CD4-positive, alpha-beta T cell treated with Interferon gamma for 1 hour (primary cell): ENCODE results near the gene PNRC2.
"Not testable (repeated sequence)": the region's sequence is repeated elsewhere in the genome, so short reads cannot be mapped to it uniquely, and the experiment has no call there.

ENCODE experiments used
- DNase-seq: peaks from one replicate; pipeline ENCODE4 v3.0.0-alpha.2; 2020

PNRC2 gene

GRCh38 chr1:23957096-23957495, 2.5 kb upstream of the PNRC2 start:
- no peak for DNase-seq

DNA sequence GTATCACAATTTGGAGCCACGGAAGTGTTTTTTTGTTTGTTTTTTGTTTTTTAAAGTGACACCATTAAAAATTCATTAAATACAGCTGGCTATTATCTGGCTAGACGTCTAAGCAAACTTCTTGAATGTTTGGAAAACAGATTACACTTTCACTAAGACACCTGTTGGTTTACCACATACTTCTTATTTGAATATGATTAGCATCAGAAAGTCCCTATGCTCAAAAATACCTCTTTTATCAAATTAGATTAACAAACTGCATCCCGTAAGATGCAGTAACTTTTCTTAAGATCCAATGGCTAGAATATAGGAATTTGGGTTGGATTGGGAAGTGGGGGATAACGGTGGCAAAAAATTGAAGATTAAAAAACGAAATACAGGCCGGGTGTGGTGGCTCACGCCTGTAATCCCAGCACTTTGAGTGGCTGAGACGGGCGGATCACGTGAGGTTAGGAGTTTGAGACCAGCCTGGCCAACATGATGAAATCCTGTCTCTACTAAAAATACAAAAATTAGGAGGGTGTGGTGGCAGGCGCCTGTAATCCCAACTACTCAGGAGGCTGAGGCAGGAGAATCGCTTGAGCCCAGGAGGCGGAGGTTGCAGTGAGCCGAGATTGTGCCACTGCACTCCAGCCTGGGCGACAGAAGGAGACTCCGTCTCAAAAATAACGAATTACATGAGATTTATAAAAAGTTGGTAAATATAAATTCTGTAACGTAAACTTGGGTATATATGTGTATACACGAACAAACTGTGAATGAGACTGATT, 1.4 kb upstream of the PNRC2 start:
- DNase-seq, result not testable (repeated sequence)

DNA sequence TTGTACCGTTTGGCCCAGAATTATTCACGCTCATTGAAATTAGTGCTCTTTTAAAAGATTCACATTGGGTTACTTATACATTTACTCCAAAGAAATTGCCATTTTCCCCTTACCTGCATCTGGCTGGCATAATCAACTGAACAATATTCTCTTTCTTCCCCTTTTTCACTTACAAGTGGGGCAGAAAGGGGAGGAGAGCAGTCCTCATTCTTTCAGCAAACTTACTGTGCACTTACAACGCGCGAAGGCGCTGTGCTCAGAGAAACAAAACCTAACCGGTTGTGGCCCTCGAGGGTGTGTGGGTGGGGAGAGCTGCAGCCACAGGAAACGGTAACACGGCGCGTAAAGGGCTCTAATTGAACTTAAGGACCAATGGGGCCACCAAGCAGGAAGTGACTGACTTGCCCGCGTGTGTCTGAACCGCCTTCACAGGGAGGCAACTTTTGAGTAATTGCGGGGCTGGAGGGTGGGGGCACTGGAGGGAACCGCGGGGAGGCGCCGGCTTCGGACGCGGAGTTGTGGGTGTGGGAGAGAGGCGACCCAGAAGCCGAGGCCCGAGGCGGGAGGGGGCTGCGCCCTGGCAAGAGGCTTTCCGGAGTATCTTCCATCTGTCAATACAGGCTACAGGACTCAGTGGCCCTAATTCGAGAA, 693 bp upstream of the PNRC2 start:
- DNase-seq, result peak; percentile 94

- no peak for DNase-seq
Measured at GRCh38 chr1:23960291-23961020, 828 bp downstream of the PNRC2 start.

GRCh38 chr1:23963617-23964234, 4.1 kb downstream of the PNRC2 start:
- no peak for DNase-seq

- no peak for DNase-seq
Measured at GRCh38 chr1:23964235-23964668, 4.6 kb downstream of the PNRC2 start.

DNA sequence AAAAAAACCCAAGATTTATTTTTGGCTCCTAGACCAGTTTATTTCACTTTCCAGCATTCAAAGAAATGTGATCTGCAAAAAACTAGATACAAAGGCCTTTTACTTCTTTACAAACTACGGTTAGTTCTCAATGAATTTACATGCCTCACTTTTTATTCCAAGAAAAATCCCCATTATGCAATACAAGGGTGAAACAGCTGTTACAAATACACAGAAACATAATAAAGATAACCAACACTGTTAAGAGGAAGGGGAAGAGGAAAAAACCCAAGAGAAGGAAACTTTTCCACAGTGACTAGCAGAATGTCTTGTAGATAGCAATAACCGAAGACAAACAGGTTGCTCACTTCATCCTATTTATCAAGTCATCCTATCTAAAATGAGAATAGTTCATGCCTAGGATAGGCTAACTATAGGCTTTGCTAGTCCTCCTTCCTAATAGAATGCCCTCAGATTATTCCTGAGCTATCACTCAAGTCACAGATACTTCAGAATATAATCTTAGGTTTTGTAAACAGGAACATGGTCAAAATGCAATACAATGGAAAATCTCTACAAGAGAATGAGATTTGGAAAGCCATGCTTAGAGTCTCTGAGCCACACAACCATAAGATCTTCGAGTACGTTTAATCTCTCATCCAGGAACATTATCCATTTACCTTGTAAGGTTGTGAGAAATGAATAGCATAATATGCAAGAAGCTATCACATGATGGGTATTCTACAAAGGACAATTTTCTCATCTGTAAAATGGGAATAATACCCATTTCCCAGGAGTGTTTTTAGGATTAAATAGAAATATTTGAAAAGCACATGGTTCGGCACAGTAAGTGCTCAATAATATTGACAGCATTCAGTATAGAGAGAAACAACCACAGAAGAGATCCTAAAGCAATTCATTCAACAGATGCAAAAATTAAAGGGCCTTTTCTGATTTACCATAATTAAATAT, 5.4 kb downstream of the PNRC2 start:
- no peak for DNase-seq

GRCh38 chr1:23966973-23967493, 7.4 kb downstream of the PNRC2 start:
- no peak for DNase-seq

- DNase-seq, result no peak
Measured at GRCh38 chr1:23967871-23968270, 8.2 kb downstream of the PNRC2 start.

DNA sequence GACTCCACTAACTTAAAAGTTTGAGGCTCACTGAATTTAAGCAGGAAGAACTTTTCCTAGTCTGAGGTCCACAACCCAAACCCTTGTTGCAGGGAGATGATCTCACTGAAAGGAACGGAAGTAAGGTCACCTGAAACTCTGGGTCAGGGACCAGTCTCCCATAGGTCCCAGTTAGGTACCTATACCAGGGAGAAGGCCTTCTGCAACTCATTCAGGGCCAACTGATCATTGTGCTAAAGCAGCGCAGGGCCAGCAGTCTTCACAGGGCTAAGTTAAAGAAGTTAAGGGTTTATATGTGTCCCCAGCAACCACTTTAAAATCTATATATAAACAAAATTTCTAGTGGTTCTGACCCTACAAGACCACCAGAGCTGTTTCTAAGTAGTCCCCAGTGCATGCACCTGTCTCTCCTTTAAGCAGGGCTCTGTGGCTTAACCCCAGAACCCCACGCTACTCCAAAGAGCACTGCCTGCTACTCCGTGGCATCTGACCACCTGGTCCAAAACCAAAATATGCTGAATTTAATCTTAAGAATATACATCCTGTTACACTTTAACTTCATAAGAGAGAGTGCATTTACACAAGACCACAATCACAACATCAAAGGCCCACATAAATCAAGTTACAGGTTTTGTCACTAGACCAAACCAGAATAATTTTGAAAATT, 17.7 kb downstream of the PNRC2 start:
- DNase-seq, result no peak

DNA sequence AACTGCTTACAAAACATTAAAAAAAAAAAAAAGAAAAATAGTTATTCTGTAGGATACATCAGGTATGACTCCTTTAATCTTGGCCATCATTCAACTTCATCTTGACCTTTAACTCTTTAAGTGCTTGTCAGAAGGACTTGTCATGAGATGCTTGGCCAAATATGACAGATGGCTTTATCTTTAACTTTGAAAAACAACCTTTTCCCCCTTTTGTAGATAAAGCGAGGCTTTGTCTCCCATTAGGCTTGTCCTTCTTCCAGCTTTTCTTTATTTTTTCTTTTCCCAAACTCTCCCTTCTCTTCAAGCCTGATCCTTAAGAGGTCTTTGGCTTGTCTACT, 18.2 kb downstream of the PNRC2 start:
- no peak for DNase-seq

DNA sequence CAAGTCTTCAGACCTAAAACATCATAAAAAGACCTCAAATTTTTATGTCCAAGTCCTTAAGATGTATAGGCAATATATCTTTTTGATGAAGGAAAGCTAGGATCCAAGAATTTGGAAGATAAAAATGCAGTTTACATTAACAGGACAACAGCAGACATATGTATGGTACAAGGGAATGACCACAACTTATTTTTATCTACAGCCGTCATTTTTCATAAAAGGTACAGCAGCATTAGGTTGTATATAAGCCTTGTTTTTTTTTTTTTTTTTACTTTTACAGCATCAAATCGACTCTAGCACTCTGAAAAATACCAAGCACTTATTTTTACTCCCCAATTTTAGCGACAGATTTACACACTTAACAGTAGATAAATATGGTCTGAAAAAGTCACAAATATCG, 19.2 kb downstream of the PNRC2 start:
- no peak for DNase-seq

DNA sequence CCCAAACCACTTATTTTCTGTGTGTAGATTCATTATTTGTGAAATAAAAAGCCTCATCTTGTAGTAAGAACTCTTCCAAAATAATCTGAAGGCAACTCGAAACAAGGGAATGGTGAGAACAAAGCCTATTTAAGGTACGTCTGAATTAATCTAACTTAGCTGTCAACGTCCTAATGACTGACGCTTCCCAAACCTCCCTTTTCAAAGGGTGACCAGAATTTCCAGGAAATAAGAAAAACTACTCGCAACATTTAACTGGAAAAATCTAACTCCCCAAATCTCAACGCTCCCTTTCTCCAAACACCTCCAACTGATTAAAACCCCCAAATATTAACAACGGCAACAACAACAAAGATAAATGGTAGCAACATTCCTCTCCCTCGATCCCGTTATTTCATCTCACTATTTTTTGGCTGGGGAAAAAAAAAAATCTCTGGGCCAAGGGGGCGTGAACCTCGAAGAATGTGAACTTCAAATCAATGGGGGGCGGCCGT, 19.8 kb downstream of the PNRC2 start:
- DNase-seq, result no peak

DNA sequence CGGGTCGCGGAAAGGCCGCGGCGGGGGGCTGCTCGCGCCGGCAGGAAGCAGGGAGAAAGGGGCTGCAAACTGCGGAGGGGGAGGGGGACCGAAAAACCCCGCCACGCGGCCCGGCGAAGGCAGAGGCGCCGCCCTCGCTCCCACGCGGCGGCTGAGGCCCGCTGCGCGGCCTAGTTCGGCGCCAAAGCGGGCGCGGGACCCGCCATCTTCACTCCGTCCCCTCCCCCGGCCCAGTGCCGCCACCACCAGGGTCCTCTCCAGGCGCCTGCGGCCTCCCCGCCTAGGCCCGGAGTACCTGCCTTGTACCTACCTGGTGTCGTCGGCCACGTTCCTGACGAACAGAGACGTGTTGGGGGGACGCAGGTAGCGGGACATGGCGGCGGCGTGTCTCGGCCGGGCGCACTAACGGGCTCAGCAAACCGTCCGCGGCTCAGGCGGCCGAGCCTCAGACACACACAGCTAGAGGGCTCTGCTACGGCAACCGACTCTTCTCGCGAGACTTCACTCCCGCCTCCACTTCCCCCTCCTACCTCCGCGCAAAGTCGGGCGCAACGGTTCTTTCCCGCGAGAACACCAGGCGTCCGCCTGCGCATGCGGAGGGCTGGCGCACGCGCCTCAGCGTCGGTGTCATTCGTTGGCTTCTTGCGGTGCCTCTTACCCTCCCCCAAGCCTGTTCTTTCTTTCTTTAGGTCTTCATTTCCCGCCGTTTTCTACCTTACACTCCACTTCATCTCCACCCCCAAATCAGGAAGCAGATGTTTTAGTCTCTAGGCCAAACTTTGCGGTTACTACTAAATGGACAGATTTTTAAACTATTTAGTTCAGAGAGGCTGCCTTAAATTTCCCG, 20.5 kb downstream of the PNRC2 start, which contains the start of gene SRSF10:
Gene SRSF10 (minus strand): TSS at position 447 of the 847 bp plus-strand sequence. CDS start 72 bp downstream, at position 375.
- peak; percentile 98 for DNase-seq

DNA sequence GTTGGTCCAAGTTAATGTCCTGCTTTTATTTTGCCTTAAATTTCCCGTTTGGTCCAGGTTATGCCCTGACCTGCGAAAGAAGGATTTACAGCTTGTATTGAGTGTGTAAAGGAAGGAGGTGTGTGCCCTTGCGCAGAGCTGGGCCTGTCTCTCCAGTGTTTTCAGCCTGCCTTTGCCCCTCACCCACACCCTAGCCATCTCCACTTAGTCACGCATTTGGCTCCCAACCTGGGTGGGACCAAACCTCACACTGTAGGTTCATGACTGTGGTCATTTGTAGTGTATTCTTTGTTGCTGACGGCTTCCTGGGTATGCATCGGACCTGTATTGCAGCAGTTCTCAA, 21.1 kb downstream of the PNRC2 start:
- DNase-seq, result peak; percentile 27

DNA sequence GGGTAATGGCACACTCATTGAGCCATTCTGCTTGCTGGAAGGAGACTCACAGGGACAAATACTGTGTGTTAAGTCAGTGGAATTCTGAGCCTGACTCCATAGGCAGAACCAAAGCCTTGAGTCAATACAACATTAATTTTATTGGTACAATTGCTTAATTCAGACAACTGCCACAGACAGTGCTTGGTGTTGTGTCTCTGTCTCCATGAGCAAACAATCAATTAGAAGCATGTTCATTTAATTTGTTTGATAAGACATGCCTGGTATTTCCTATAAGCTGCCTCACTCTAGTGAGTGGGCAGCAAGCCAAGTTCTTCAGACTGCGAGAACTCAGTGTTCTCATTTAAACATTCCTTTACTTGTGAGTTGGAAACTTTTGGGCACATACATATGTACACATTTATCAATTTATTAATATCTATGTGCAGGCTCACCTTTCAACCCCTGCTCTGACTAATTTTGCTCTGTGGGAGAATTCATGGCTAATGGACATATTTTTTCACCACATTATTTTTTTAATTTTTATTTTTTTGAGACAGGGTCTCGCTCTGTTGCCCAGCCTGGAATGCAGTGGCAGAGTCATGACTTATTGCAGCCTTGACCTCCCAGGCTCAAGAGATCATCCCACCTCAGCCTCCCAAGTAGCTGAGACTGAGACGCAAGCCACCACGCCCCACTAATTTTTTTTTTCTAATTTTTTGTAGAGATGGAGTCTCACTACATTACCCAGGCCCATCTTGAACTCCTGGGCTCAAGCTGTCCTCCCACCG, 25.0 kb downstream of the PNRC2 start:
- no peak for DNase-seq

GRCh38 chr1:23987038-23987437, 27.4 kb downstream of the PNRC2 start:
- not testable (repeated sequence) for DNase-seq

DNA sequence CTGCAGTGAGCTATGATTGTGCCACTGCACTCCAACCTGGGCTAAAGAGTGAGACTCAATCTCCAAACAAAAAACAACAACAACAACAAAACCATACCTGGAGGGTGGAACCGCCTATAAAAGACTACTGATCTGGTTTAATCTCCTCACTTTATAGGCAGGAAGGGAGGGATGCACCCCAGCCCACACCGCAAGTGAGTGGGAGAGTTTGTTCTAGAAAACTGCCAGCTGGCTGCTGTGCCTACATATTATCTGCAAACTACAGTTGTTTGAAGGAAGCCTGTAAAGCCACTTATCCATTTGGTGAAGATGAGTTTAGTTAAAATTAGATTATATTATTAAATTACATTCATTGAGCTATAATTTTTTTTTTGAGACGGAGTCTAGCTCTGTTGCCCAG, 29.6 kb downstream of the PNRC2 start:
- DNase-seq, result no peak

- DNase-seq, result not testable (repeated sequence)
Measured at GRCh38 chr1:23992011-23992410, 32.4 kb downstream of the PNRC2 start.
